Measurements from ENCODE around the gene MTPN.

MTPN gene

DNA sequence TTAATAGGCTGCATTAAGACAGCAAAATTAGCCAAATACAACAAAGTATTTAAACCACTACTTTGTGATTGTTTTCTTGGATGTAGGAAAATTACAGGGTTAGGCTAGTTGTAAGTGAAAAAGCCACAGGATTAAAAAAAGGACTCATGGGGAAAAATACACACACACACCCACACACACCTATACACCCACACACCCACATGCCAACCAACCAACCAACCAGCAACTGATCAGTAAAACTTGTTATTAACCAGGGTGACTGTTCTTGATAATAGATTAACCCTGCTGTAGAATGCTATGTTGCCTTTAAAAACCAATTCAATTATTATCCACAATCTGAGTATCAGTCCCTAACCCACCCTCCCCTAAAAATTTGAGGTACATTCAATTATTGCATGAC, 49.0 kb downstream of the MTPN start:
- no peak for DNase-seq (ENCODE audit: low read depth in 2 of 2)

DNA sequence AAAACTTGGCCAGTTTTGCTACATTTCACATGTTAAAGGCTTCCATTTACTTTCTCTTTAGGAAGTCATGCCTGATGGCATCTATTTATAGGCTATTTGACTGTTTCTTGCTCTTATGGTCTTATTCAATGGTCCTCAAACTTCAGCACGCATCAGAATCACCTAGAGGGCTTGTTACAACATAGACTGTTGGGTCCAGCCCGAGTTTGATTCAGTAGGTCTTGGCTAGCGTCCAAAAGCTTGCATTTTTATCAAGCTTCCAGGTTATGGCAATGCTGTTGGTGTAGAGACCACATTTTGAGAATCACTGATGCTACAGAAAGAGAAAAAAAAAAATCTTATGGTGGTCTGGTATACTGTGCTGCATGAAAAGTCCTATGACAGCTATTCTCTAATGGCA, 51.9 kb downstream of the MTPN start:
- no peak for DNase-seq (ENCODE audit: low read depth in 2 of 2)

DNA sequence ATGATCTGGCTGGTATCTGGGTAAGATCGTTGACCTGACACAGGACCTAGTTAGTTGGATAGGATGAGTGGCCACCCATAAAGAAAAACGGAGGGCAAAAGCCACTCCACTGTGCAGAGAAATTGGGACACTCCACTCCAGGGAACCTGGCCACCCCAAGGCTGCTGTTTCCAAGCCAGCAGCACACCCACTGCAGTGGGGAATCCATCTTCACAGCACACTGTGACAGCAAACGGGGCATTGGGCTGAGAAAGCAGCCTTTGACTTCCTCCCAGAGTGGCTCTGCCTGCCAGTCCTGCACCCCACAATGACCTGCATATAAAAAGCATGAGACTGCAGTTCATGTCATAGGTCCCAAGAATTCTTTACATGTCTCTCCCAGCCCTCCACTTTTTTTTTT, 52.9 kb downstream of the MTPN start:
- no peak for DNase-seq (ENCODE audit: low read depth in 2 of 2)

DNA sequence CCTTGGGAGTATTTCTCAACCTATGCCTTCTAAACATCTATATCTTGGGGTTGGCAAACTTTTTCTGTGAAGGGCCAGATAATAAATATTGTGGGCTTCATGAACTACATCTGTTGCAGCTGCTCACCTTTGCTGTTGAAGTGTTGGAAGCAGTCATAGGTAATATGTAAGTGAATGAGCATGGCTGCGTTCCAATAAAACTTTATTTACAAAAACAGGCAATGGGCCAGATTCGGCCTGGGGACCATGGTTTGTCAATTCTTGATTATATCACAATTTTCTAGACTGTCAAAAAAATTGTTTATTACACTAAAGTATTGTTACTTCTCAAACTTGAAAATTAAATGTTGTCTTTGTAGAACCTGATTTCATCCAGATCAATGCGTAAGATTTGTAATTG, 54.9 kb downstream of the MTPN start:
- DNase-seq (ENCODE audit: low read depth in 2 of 2), result no peak

DNA sequence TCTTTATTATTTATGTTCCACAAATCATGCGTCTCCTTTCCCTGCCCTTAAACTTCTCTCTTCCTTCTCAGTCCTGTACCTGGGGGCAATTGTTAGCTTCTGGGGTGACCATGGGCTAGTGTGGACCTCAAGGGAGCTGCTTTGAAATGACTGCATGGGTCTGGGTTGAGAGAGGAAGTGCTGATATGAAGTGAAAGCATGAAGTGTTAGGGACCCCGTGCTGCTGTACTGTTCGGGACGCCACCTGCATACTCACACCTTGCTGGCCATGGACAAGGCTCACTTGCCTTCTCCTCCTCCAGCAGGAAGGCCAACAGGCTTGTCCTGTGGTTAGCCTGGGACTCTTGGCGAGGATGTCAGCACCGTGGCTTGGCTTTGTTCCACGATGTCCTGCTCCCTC, 56.7 kb downstream of the MTPN start:
- no peak for DNase-seq (ENCODE audit: low read depth in 2 of 2)

DNA sequence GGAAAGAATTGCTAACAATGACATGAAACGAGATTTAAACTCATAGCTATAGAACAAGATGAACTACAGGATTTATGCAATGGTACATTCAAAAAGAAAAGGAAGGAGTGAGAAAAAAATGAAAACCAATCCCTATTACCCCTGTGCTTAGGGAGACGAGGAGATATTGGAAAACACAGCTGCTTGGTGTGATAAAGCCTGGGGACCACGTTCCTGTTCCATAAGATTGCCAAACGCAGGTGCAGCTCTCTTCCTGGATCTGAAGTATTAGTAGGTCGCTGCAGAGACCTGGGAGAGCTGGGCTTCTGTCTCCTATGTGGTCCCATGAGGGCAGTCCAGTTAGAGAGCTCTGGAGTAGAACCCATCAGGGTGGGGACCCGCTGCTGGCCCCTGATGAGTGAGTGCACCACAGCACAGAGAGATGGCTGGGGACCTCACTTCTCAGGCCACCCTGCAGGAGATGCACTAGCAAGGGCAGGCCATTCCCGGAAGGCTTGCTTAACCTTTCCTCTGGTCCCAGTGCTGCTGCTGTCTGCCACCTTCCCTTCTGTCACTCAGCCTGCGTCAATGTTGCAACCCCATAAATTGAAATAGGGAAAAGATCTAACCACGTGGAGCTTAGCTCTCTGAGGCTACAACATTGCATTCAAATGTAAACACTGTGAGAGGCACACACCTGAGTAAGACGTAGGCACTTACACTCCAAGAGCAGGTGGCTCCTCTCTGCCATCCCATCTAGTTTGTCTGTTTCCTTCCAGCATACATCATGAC, 57.9 kb downstream of the MTPN start:
- DNase-seq (ENCODE audit: low read depth in 2 of 2), result no peak

DNA sequence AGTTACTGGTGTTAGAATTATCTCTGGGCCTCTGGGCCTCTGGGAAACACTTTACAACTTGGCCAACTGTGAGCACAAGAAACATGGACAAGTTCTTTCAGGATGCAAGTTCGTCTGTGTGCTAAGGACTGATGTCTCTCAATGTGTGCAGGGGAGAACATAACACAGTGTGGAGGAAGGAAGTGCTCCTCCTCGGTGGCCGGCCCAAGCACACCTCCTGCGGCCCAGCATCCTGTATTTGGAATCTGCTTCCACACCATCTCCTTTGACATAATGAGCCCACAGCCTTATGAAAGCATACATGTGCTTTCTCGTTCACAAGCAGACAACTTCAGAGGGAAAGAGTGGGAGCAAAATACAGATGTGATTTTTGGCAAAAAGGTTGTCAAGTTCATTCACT, 59.0 kb downstream of the MTPN start:
- DNase-seq (ENCODE audit: low read depth in 2 of 2), result no peak

DNA sequence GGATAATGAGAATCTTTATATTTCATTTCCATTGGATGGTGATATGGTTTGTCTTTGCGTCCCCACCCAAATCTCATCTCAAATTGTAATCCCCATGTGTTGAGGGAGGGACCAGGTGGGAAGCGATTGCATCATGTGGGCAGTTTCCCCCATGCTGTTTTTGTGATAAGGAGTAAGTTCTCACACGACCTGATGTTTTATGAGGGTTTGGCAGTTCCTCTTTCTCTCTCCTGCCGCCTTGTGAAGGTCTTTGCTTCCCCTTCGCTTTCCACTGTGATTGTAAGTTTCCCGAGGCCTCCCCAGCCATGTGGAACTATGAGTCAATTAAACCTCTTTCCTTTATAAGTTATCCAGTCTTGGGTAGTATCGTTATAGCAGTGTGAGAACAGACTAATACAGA, 59.4 kb downstream of the MTPN start:
- no peak for DNase-seq (ENCODE audit: low read depth in 2 of 2)

DNA sequence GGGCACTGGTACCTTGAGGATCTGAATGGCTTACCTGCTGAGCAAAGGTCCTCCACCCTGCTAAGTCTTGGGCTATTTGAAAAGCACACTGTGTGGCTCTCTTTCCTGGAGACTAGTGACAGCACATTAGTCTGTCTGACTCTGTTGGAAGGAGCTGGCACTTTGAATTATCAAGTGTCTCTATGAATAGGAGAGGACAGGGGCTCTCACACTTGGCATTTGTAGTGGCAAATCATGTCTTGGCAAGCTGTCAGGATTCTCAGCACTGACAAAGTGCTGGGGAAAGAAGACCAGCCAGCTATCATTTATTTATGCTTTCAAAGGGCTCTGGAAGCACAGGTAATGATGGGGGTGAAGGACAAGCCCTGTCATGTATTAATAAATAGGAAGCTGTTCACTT, 62.8 kb downstream of the MTPN start:
- no peak for DNase-seq (ENCODE audit: low read depth in 2 of 2)

DNA sequence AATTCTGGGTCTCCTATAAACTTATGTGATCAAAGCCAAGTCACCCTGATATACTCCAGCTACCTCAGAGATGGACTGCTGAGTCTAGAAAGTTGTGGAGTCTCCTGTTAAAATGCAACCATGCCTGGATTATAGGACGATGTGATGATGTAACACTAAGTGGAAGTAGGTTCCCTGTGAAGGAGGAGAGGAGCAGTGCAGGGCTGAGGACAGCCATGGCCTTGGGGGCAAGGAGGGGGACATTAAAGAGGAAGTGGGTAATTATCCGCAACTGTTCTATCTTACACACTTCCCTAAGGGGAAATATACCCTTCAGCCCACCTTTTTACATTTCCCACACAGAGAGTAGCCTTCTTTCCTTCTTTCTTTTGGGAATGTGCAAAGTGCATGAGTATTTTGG, 63.8 kb downstream of the MTPN start:
- DNase-seq (ENCODE audit: low read depth in 2 of 2), result no peak

DNA sequence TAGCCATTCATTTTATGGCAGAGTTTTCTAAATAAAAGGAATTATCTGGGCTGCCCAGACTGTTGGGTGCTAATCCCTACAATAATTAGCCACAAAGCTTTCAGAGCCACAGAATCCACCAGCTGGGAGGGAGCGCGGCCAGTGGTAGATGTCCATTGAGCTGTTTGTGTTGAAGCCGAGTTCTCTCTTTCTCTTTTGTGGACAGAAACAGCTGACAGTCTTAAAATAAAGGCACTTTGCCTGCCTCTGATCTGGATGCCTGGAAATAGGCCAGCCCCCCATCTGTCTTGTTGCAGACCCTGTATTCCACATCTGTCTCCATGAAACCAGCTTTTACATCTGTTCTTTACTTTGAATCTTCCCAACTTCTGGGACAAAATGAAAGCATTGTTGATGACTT, 66.1 kb downstream of the MTPN start:
- no peak for DNase-seq (ENCODE audit: low read depth in 2 of 2)

DNA sequence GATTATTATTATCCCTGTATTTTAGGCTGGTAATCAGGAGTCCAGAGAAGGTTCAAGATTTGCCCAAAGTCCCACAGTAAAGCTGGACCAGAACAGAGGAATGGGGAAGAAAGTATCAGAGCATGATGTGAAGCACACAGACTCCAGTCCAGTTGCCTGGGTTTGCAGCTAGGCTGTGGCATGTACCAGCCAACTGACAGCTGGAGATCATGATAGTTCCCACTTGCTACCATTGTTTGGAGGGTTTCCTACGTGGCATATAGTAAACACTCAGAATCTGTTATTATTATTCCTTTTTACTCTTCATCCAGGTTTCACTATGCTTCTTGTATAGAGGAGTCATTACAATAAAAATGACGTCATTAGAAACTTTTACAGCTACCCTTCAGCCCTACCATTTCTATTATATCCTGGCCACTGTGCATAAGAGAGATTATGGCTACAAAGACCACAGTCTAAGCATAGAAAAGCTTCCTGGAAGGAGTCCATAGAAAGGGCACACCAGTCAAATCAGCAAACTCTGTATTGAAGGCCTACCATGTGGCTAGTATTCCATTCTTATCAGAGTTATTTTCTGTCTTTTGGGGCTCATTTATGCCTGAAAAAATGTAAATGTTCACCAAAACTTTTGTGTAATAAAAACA, 66.6 kb downstream of the MTPN start:
- no peak for DNase-seq (ENCODE audit: low read depth in 2 of 2)

DNA sequence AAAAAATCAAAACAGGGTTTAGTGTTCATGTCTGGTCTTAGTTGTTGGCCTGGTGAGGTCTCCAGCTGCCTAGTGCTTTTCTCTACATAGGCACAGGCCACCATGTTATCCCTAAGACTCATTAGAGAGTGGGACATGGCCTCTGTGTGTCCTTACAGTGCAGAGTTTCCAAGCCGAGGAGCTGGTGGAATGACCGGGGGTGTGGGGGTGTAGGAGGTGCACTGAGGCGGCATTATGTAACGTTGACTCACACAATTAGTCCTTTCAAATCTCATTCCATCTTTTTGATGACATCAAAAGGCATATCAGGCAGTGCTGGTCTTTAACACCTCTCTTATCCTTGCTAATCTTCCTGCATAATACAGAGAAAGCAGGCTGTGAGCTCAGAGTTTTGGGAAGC, 71.3 kb downstream of the MTPN start:
- no peak for DNase-seq (ENCODE audit: low read depth in 2 of 2)

DNA sequence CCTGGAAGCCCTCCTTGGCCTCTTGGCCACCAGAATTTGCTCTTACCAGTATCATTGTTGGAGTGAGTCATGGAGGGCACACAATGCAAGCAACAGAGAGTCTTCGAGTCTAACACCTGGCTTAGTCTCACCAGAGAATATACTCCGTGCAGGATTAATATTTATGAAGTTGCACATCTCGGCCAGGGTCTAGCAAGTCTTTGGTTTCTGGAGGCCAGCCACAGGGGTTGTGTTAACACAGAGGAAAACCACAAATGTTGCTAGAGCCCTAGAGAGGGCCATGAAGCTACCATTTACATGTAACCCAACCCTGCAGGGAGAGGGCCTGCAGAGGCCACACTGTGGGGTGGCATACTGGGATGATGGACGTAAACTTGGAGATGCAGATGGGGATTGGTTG, 71.8 kb downstream of the MTPN start:
- DNase-seq (ENCODE audit: low read depth in 2 of 2), result no peak

DNA sequence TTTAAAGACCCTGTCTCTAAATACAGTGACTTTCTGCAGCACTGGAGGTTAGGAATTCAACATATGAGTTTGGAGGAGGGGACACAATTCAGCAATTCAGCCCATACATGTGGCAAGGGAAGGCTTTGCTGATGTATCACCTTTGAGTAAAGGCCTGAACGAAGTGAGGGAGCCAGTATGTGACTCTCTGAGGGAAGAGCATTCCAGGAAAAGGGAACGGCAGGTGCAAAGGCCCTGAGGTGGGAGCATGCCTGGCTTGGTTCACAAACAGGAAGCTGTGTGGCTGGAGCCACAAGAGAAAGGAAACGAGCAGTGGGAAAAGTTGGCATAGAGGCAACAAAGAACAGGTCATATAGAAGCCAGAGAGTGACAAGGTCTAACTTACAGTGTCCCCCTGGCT, 72.9 kb downstream of the MTPN start:
- no peak for DNase-seq (ENCODE audit: low read depth in 2 of 2)

DNA sequence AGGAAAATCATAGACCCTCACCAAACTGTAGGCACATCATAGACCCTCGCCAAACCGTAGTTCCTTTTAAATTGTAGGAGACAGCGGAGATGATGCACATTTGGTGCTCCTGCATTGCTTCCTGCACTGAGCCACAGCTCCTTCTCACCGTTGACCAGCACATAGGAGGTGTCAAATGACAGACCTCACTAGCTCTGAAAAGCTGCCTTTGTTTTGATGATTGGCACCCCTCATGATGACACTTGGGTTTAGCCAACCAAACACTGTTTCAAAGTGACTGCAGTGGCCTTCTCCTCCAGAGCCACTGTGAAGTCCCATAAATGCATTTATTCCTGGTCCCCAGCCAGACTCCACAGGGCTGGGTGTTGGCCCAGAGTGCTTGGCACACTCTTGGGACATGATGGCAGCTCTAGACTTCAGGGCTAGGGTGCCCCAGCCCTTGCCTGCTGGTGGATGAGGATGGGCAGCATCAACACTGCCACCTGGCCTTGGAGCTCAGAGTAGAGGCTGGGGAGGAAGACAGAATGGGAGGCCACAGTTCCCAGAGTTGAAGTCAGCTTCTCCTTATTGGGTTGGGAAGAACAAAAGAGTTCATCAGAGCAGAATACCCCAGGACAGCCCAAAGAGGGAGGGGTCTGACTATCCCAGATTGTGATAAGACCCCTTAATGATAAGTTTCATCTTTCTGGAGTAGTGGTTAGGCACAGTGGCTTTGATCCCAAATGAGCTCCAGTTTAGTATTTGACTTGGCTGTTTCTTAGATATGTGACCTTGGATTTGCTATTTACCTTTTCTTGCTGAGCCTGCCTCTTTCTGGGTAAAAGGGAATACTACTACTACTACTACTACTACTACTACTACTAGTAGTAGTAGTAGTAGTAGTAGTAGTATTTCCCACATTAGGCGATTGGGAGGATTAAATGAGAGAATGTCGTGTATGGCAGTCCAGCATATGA, 75.3 kb downstream of the MTPN start:
- no peak for DNase-seq (ENCODE audit: low read depth in 2 of 2)

DNA sequence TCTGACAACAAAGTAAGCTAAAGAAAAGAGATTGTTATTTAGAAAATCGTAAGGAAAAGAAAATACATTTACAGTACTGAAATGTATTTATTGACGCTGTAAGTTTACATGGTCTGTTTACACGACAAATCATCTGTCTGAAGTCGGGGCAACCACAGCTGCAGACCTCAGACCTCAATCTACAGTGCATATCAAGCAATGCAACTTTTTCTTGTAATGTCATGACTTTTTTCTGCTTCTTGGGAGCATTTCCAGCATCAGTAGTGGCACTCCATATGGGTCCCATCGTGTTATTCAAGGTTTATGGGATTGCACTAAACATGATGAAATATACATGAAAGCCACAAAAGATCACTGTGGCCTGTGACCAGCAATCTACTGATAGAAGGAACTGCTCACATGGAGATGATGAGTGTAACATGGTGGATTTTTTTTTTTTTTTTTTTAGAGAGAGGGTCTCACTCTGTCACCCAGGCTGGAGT, 77.1 kb downstream of the MTPN start:
- DNase-seq (ENCODE audit: low read depth in 2 of 2), result no peak

DNA sequence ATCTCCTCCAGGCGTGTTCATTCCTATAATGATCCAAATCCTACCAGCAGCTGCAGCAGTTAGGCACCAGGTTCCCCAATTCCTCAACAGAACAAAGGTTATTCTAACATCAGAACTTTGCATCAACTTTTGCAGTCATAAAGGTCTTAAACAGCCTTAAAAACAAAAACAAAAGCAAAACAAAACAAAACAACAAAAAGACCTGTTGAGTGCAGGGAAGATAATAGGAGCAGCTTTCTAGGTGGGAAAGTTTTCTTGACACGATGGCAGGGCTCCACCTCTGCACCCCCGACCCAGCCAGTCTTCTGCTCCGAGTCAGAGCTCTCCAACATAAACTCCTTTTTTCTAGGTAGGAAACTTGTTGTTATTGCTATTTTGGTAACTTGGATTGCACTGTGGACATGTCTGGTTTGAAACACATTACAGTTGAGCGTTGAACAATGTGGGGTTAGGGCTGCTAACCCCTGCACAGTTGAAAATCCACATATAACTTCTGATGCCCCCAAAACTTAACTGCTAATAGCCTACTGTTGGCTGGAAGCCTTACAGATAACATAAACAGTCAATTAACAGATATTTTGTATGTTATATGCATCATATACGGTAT, 77.6 kb downstream of the MTPN start:
- no peak for DNase-seq (ENCODE audit: low read depth in 2 of 2)

DNA sequence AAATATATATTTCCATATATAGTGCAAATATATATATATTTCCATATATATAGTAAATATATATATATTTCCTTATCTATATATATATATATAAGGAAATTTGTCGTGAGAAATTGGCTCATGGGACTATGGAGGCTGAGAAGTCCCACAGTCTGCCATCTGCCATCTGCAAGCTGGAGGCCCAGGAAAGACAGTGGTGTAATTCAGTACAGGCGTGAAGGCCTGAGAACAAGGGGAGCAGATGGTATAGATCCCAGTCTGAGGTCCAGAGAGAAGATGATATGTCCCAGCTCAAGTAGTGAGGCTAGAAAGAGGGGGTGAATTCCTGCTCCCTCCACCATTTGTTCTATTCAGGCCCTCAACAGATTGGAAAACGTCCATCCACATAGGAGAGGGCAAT, 78.9 kb downstream of the MTPN start:
- DNase-seq (ENCODE audit: low read depth in 2 of 2), result no peak

DNA sequence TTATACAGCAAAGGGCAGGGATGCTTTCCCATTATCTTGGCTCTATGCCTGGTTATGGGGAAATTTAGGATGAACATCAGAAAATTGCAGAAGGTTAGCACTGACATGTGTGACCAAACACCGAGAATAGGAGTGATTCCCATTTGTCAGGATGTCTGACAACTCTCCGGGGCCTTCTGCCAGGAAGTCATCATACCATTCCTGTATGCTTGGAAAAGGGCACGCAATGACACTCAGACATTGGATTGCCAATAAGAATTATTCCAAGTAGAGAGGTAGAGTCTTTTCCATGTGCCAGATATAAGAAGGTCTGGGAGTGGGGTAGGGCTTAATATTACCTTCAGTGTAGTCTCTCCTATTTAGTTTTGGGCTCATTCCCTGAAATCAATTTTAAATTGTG, 82.3 kb downstream of the MTPN start:
- DNase-seq (ENCODE audit: low read depth in 2 of 2), result no peak

DNA sequence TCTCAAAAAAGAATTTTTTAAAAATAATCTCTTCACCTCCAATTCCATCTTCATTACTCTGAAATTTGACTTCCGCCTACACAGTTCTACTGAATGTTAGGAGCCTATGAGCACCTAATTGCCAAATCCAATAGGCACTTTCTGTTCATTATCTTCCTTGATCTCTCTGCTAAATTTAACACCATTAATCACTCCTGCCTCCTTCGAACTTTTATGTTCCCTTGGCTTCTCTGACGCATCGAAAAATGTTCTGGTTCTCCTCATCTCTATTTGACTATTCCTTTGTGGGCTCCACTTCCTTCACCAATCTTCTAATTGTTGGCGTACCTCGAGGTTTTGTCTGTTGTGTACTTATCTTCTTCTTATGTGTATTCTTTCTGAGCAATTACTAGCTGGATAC, 87.3 kb downstream of the MTPN start:
- no peak for DNase-seq (ENCODE audit: low read depth in 2 of 2)

DNA sequence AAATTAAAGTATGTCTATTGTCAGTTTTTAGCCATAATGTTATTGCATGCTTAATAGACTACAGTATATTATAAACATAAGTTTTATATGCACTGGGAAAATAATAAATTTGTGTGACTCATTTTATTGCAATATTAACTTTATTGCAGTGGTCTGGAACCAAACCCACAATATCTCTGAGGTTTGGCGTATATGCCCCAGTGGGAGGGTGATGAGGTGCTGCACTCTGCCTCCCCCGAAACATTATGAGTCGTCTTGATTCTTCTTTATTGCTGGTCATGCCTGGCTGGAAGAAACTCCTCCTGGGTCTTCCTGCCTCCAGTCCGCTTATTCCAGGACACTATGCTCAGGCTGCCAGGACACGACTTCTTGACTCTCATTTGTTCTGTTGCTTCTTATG, 88.4 kb downstream of the MTPN start:
- no peak for DNase-seq (ENCODE audit: low read depth in 2 of 2)

Data from activated CD4-positive, alpha-beta T cell treated with anti-CD3 and anti-CD28 coated beads for 24 hours (primary cell).